Measurements from ENCODE around the gene SAPCD1. TPM values are rescaled to one million over a fixed set of nuclear protein-coding genes. Genes with fewer than 3 reads are reported as not detected.
"Not testable (repeated sequence)": the region's sequence is repeated elsewhere in the genome, so short reads cannot be mapped to it uniquely, and the experiment has no call there.

The SAPCD1 gene
- total and polyA plus RNA-seq, 2 experiments from 2014 or later, result 1.3 to 2.5 TPM

DNA sequence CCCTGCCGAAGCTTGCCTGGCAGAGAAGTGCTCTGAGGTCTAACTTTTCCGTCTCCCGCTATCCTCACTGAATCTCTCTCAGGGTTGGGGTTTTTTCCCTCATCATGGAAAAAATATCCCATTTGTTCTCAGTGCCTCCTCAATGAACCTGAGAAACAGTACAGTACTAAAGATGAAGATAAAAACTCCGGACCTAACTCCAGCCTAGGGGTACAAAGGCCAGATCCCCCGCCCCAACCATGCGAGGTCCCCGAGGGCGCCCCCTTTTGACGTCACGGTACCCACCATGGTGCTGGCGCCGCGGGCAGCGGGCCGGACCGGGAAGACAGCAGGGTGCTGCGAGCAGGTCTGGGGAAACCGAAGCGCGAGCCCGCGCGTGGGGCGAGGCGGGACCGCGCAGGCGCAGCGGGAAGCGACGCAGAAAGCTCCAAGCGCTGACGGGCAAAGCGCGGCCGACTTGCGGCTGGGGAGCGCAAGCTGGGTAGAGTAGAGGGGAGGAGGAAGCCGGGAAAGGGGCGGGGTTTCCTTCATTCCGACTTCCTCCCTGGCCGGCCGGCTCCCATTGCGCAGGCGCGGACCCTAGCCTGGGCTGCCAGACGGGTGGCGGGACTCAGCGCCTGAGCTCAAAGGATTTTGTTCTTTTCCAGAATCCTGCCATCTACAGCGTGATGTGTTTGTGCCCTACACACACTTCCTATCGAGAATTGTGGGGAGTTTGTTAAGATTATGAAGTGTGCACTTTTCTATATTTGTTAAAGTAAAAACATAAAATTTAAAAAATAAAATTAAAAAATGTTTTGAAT, 44.2 kb downstream of the SAPCD1 start, which contains the start of gene LSM2:
Gene LSM2 (minus strand): TSS at position 497 of the 803 bp plus-strand sequence. CDS start 209 bp downstream, at position 288.
- peaks cover 31% of the 10 kb centered on the region for H3K79me2 ChIP-seq (ENCODE audit: insufficient read depth)
- no peaks in the 10 kb centered on the region for H3K27me3 ChIP-seq (replicated peaks; ENCODE audit: insufficient read depth)
- H3K9me2 ChIP-seq (ENCODE audit: insufficient read depth), result no peaks in the 10 kb centered on the region
- H3K4me3 ChIP-seq, result peak within 1 kb of the TSS; percentile 97
- H3K9me3 ChIP-seq (ENCODE audit: low read depth), result no peaks in the 10 kb centered on the region
- peak within 1 kb of the TSS; percentile 96 for H2AFZ ChIP-seq
- H3K36me3 ChIP-seq (ENCODE audit: low read depth), result no peaks in the 10 kb centered on the region
- peak within 1 kb of the TSS; percentile 79 for H3K27ac ChIP-seq
- H3F3A ChIP-seq (ENCODE audit: insufficient read depth), result peaks cover 4% of the 10 kb centered on the region; the same call in 1 of the 2 replicates
- no peak for TF ChIP-seq EZH2 (IDR thresholded peaks at IDR 0.05; ENCODE audit: insufficient read depth, poor library complexity, severe bottlenecking)
- TF ChIP-seq EZH2phosphoT487 (IDR thresholded peaks at IDR 0.05; ENCODE audit: insufficient read depth, low read depth), result no peak
- peaks cover 11% of the 10 kb centered on the region; the same call in 1 of the 2 replicates for H3K4me1 ChIP-seq (ENCODE audit: insufficient read depth)
- peak within 1 kb of the TSS; percentile 95 for H3K4me2 ChIP-seq (ENCODE audit: unreplicated experiment)
- peak; percentile 98 for DNase-seq
- in situ Hi-C loops (cut with MboI), result no loop called here
- WGBS, 2 experiments (ENCODE audit: low coverage in 1 of 2, low lambda C conversion rate in 2 of 2, missing lambda C conversion rate in 2 of 2), result 0 to 1% methylated on average over 42 to 51 of the region's 51 CpGs
- H4K20me1 ChIP-seq (ENCODE audit: insufficient read depth), result no peaks in the 10 kb centered on the region
- peak within 1 kb of the TSS; percentile 90 for H3K9ac ChIP-seq

DNA sequence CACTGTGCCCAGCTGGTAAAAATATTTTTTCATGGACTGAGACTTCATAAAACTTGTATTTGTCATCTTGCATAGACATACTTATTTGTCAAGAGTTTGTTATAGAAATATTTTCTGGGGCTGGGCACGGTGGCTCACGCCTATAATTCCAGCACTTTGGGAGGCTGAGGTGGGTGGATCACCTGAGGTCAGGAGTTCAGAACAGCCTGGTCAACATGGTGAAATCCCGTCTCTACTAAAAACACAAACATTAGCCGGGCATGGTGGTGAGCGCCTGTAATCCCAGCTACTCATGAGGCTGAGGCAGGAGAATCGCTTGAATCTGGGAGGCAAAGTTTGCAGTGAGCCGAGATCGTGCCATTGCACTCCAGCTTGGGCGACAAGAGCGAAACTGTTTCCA, 46.1 kb downstream of the SAPCD1 start:
- peaks cover 19% of the 10 kb centered on the region for H3K79me2 ChIP-seq (ENCODE audit: insufficient read depth)
- DNase-seq; H3K9me2 ChIP-seq (ENCODE audit: insufficient read depth); in situ Hi-C loops (cut with MboI); H2AFZ ChIP-seq; H3K4me2 ChIP-seq (ENCODE audit: unreplicated experiment); H3K27ac ChIP-seq; H4K20me1 ChIP-seq (ENCODE audit: insufficient read depth); H3K9ac ChIP-seq; H3K4me3 ChIP-seq; H3K9me3 ChIP-seq (ENCODE audit: low read depth); H3K27me3 ChIP-seq (replicated peaks; ENCODE audit: insufficient read depth); H3K36me3 ChIP-seq (ENCODE audit: low read depth): not testable (repeated sequence)
- WGBS, 2 experiments (ENCODE audit: low coverage in 1 of 2, low lambda C conversion rate in 2 of 2, missing lambda C conversion rate in 2 of 2), result 85 to 89% methylated on average over 10 of the region's 10 CpGs
- peaks cover 17% of the 10 kb centered on the region for H3K4me1 ChIP-seq (ENCODE audit: insufficient read depth)
- peaks cover 16% of the 10 kb centered on the region for H3F3A ChIP-seq (ENCODE audit: insufficient read depth)

DNA sequence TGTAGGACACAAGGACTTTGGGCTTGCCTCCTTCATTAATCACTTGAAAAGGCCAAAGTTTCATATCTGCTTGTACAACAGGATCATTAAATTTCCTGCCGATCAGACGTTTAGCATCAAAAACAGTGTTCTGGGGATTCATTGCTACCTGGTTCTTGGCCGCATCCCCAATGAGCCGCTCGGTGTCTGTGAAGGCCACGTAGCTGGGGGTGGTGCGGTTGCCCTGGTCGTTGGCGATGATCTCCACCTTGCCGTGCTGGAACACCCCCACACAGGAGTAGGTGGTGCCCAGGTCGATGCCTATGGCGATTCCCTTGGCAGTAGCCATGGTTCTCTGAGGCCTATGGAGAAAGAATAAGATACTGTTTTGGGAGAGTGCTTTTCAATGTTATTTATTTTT, 49.2 kb downstream of the SAPCD1 start:
- Histone ChIP-seq H3K9me3 (ENCODE audit: low read depth) (no peaks in the 10 kb centered on the region), H3K4me3 (no peak overlapping the region), H3K27ac (no peak overlapping the region), H3K4me2 (ENCODE audit: unreplicated experiment) (no peak overlapping the region), H3K9ac (no peak overlapping the region), H2AFZ (no peak overlapping the region), H4K20me1 (ENCODE audit: insufficient read depth) (no peaks in the 10 kb centered on the region), H3K79me2 (ENCODE audit: insufficient read depth) (no peaks in the 10 kb centered on the region), H3F3A (ENCODE audit: insufficient read depth) (peaks cover 20% of the 10 kb centered on the region), H3K27me3 (replicated peaks; ENCODE audit: insufficient read depth) (no peaks in the 10 kb centered on the region), H3K4me1 (ENCODE audit: insufficient read depth) (peaks cover 17% of the 10 kb centered on the region), H3K9me2 (ENCODE audit: insufficient read depth) (no peaks in the 10 kb centered on the region), H3K36me3 (ENCODE audit: low read depth) (no peaks in the 10 kb centered on the region)
- no peak for TF ChIP-seq EZH2 (IDR thresholded peaks at IDR 0.05; ENCODE audit: insufficient read depth, poor library complexity, severe bottlenecking)
- no peak for TF ChIP-seq EZH2phosphoT487 (IDR thresholded peaks at IDR 0.05; ENCODE audit: insufficient read depth, low read depth)
- in situ Hi-C loops (cut with MboI), result no loop called here
- DNase-seq, result no peak
- 97% methylated on average over 12 of the region's 12 CpGs for WGBS, 2 experiments (ENCODE audit: low coverage in 1 of 2, low lambda C conversion rate in 2 of 2, missing lambda C conversion rate in 2 of 2)

DNA sequence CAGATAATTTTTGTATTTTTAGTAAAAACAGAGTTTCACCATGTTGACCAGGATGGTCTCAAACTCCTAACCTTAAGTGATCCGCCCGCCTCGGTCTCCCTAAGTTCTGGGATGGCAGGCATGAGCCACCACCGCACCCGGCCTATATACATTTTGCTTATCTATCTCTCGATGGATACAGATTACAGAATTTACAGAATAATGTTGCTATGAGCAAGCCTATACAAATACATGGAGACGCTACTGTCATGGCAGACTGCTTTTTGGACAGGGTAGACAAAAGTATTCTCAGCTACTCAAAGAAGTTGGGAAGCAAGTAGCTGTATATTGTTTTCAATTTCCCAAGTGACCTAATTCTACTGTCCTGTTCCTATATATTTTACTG, 51.0 kb downstream of the SAPCD1 start:
- Histone ChIP-seq H3K9me2 (ENCODE audit: insufficient read depth) (no peaks in the 10 kb centered on the region), H3K27me3 (replicated peaks; ENCODE audit: insufficient read depth) (no peaks in the 10 kb centered on the region), H3K79me2 (ENCODE audit: insufficient read depth) (peaks cover 12% of the 10 kb centered on the region), H3K27ac (peak overlapping the region; percentile 95), H3K4me2 (ENCODE audit: unreplicated experiment) (peak overlapping the region; percentile 71), H3K36me3 (ENCODE audit: low read depth) (no peaks in the 10 kb centered on the region), H3K9me3 (ENCODE audit: low read depth) (no peaks in the 10 kb centered on the region), H4K20me1 (ENCODE audit: insufficient read depth) (no peaks in the 10 kb centered on the region), H3K4me3 (peak overlapping the region; percentile 68), H3K9ac (peak overlapping the region; percentile 85), H3K4me1 (ENCODE audit: insufficient read depth) (peaks cover 17% of the 10 kb centered on the region), H2AFZ (peak overlapping the region; percentile 92), H3F3A (ENCODE audit: insufficient read depth) (peaks cover 26% of the 10 kb centered on the region)
- 96% methylated on average over 7 of the region's 7 CpGs for WGBS, 2 experiments (ENCODE audit: low coverage in 1 of 2, low lambda C conversion rate in 2 of 2, missing lambda C conversion rate in 2 of 2)
- DNase-seq, result no peak
- no peak for TF ChIP-seq EZH2phosphoT487 (IDR thresholded peaks at IDR 0.05; ENCODE audit: insufficient read depth, low read depth)
- no peak for TF ChIP-seq EZH2 (IDR thresholded peaks at IDR 0.05; ENCODE audit: insufficient read depth, poor library complexity, severe bottlenecking)
- in situ Hi-C loops (cut with MboI), result no loop called here

Small RNAs within 50 kb of the gene (small RNA-seq; reads per million reads assigned to genes)
- not detected for gene LY6G6D (ENCODE audit: low read depth, low replicate concordance)
- gene MSH5-SAPCD1 (ENCODE audit: low read depth, low replicate concordance), result not detected
- gene RF00019 (ENCODE audit: low read depth, low replicate concordance), result not detected
- not detected for gene RNU6-850P (ENCODE audit: low read depth, low replicate concordance)
- gene SAPCD1 (ENCODE audit: low read depth, low replicate concordance), result not detected

Other genes starting within 250 kb of the SAPCD1 start
Only the 30 nearest of the 42 such genes appear.
- not detected in 2 replicates for gene LST1, start 176.4 kb upstream of the SAPCD1 start, total RNA-seq (2014; rRNA removed; shearing (Covaris generic))
- gene LST1, start 176.4 kb upstream of the SAPCD1 start, polyA plus RNA-seq (2016; fragmentation: Nextera tagmentation; extraction: Ambion mirVana), result not detected in 2 replicates
- gene NCR3, start 169.7 kb upstream of the SAPCD1 start, total RNA-seq (2014; rRNA removed; shearing (Covaris generic)), result not detected in 2 replicates
- not detected in 2 replicates for gene NCR3, start 169.7 kb upstream of the SAPCD1 start, polyA plus RNA-seq (2016; fragmentation: Nextera tagmentation; extraction: Ambion mirVana)
- not detected in 2 replicates for gene AIF1, start 147.4 kb upstream of the SAPCD1 start, total RNA-seq (2014; rRNA removed; shearing (Covaris generic))
- gene AIF1, start 147.4 kb upstream of the SAPCD1 start, polyA plus RNA-seq (2016; fragmentation: Nextera tagmentation; extraction: Ambion mirVana), result not detected in 2 replicates
- 46.0 and 50.5 TPM in 2 replicates for gene PRRC2A, start 141.9 kb upstream of the SAPCD1 start, total RNA-seq (2014; rRNA removed; shearing (Covaris generic))
- 42.5 and 47.2 TPM in 2 replicates for gene PRRC2A, start 141.9 kb upstream of the SAPCD1 start, polyA plus RNA-seq (2016; fragmentation: Nextera tagmentation; extraction: Ambion mirVana)
- gene BAG6, start 110.0 kb upstream of the SAPCD1 start, total RNA-seq (2014; rRNA removed; shearing (Covaris generic)), result 161 and 198 TPM in 2 replicates
- 88.2 and 90.8 TPM in 2 replicates for gene BAG6, start 110.0 kb upstream of the SAPCD1 start, polyA plus RNA-seq (2016; fragmentation: Nextera tagmentation; extraction: Ambion mirVana)
- 0.76 and 3.3 TPM in 2 replicates for gene APOM, start 106.8 kb upstream of the SAPCD1 start, total RNA-seq (2014; rRNA removed; shearing (Covaris generic))
- gene APOM, start 106.8 kb upstream of the SAPCD1 start, polyA plus RNA-seq (2016; fragmentation: Nextera tagmentation; extraction: Ambion mirVana), result 5.6 and 5.9 TPM in 2 replicates
- gene C6orf47, start 101.9 kb upstream of the SAPCD1 start, total RNA-seq (2014; rRNA removed; shearing (Covaris generic)), result 20.3 and 28.5 TPM in 2 replicates
- 19.4 and 19.5 TPM in 2 replicates for gene C6orf47, start 101.9 kb upstream of the SAPCD1 start, polyA plus RNA-seq (2016; fragmentation: Nextera tagmentation; extraction: Ambion mirVana)
- 10.6 and 11.3 TPM in 2 replicates for gene GPANK1, start 97.7 kb upstream of the SAPCD1 start, total RNA-seq (2014; rRNA removed; shearing (Covaris generic))
- 19.3 and 20.0 TPM in 2 replicates for gene GPANK1, start 97.7 kb upstream of the SAPCD1 start, polyA plus RNA-seq (2016; fragmentation: Nextera tagmentation; extraction: Ambion mirVana)
- 186 and 256 TPM in 2 replicates for gene CSNK2B, start 96.6 kb upstream of the SAPCD1 start, total RNA-seq (2014; rRNA removed; shearing (Covaris generic))
- gene CSNK2B, start 96.6 kb upstream of the SAPCD1 start, polyA plus RNA-seq (2016; fragmentation: Nextera tagmentation; extraction: Ambion mirVana), result 224 and 229 TPM in 2 replicates
- 2.7 and 7.5 TPM in 2 replicates for gene LY6G5B, start 92.7 kb upstream of the SAPCD1 start, total RNA-seq (2014; rRNA removed; shearing (Covaris generic))
- 3.9 and 5.9 TPM in 2 replicates for gene LY6G5B, start 92.7 kb upstream of the SAPCD1 start, polyA plus RNA-seq (2016; fragmentation: Nextera tagmentation; extraction: Ambion mirVana)
- 1.7 TPM in 1 of 2 replicates, not detected in the other for gene LY6G5C, start 81.6 kb upstream of the SAPCD1 start, total RNA-seq (2014; rRNA removed; shearing (Covaris generic))
- 5.0 and 5.1 TPM in 2 replicates for gene LY6G5C, start 81.6 kb upstream of the SAPCD1 start, polyA plus RNA-seq (2016; fragmentation: Nextera tagmentation; extraction: Ambion mirVana)
- gene ABHD16A, start 59.3 kb upstream of the SAPCD1 start, total RNA-seq (2014; rRNA removed; shearing (Covaris generic)), result 54.0 and 59.9 TPM in 2 replicates
- gene ABHD16A, start 59.3 kb upstream of the SAPCD1 start, polyA plus RNA-seq (2016; fragmentation: Nextera tagmentation; extraction: Ambion mirVana), result 48.0 and 48.5 TPM in 2 replicates
- not detected in 2 replicates for gene LY6G6F, start 55.8 kb upstream of the SAPCD1 start, total RNA-seq (2014; rRNA removed; shearing (Covaris generic))
- not detected in 2 replicates for gene LY6G6F, start 55.8 kb upstream of the SAPCD1 start, polyA plus RNA-seq (2016; fragmentation: Nextera tagmentation; extraction: Ambion mirVana)
- not detected in 2 replicates for gene LY6G6D, start 47.3 kb upstream of the SAPCD1 start, total RNA-seq (2014; rRNA removed; shearing (Covaris generic))
- not detected in 2 replicates for gene LY6G6D, start 47.3 kb upstream of the SAPCD1 start, polyA plus RNA-seq (2016; fragmentation: Nextera tagmentation; extraction: Ambion mirVana)
- gene LY6G6C, start 40.9 kb upstream of the SAPCD1 start, total RNA-seq (2014; rRNA removed; shearing (Covaris generic)), result not detected in 2 replicates
- not detected in 2 replicates for gene LY6G6C, start 40.9 kb upstream of the SAPCD1 start, polyA plus RNA-seq (2016; fragmentation: Nextera tagmentation; extraction: Ambion mirVana)
- not detected in 2 replicates for gene MPIG6B, start 39.3 kb upstream of the SAPCD1 start, total RNA-seq (2014; rRNA removed; shearing (Covaris generic))
- not detected in 2 replicates for gene MPIG6B, start 39.3 kb upstream of the SAPCD1 start, polyA plus RNA-seq (2016; fragmentation: Nextera tagmentation; extraction: Ambion mirVana)
- 76.6 and 93.3 TPM in 2 replicates for gene DDAH2, start 33.4 kb upstream of the SAPCD1 start, total RNA-seq (2014; rRNA removed; shearing (Covaris generic))
- gene DDAH2, start 33.4 kb upstream of the SAPCD1 start, polyA plus RNA-seq (2016; fragmentation: Nextera tagmentation; extraction: Ambion mirVana), result 77.7 and 90.2 TPM in 2 replicates
- 447 and 576 TPM in 2 replicates for gene CLIC1, start 26.1 kb upstream of the SAPCD1 start, total RNA-seq (2014; rRNA removed; shearing (Covaris generic))
- 784 and 791 TPM in 2 replicates for gene CLIC1, start 26.1 kb upstream of the SAPCD1 start, polyA plus RNA-seq (2016; fragmentation: Nextera tagmentation; extraction: Ambion mirVana)
- 4.3 and 7.1 TPM in 2 replicates for gene MSH5, start 22.7 kb upstream of the SAPCD1 start, total RNA-seq (2014; rRNA removed; shearing (Covaris generic))
- gene MSH5, start 22.7 kb upstream of the SAPCD1 start, polyA plus RNA-seq (2016; fragmentation: Nextera tagmentation; extraction: Ambion mirVana), result 2.0 and 2.9 TPM in 2 replicates
- 0.54 TPM in 1 of 2 replicates, not detected in the other for gene VWA7, start 14.7 kb downstream of the SAPCD1 start, total RNA-seq (2014; rRNA removed; shearing (Covaris generic))
- gene VWA7, start 14.7 kb downstream of the SAPCD1 start, polyA plus RNA-seq (2016; fragmentation: Nextera tagmentation; extraction: Ambion mirVana), result 0.37 and 0.56 TPM in 2 replicates
- 47.6 and 66.4 TPM in 2 replicates for gene VARS1, start 33.1 kb downstream of the SAPCD1 start, total RNA-seq (2014; rRNA removed; shearing (Covaris generic))
- 39.1 and 39.8 TPM in 2 replicates for gene VARS1, start 33.1 kb downstream of the SAPCD1 start, polyA plus RNA-seq (2016; fragmentation: Nextera tagmentation; extraction: Ambion mirVana)
- 32.5 and 40.3 TPM in 2 replicates for gene LSM2, start 44.3 kb downstream of the SAPCD1 start, total RNA-seq (2014; rRNA removed; shearing (Covaris generic))
- gene LSM2, start 44.3 kb downstream of the SAPCD1 start, polyA plus RNA-seq (2016; fragmentation: Nextera tagmentation; extraction: Ambion mirVana), result 48.4 and 52.3 TPM in 2 replicates
- gene HSPA1L, start 52.6 kb downstream of the SAPCD1 start, total RNA-seq (2014; rRNA removed; shearing (Covaris generic)), result 1.3 and 1.7 TPM in 2 replicates
- 0.85 and 0.91 TPM in 2 replicates for gene HSPA1L, start 52.6 kb downstream of the SAPCD1 start, polyA plus RNA-seq (2016; fragmentation: Nextera tagmentation; extraction: Ambion mirVana)
- gene HSPA1A, start 52.9 kb downstream of the SAPCD1 start, total RNA-seq (2014; rRNA removed; shearing (Covaris generic)), result 86.1 and 107 TPM in 2 replicates
- 67.5 and 76.3 TPM in 2 replicates for gene HSPA1A, start 52.9 kb downstream of the SAPCD1 start, polyA plus RNA-seq (2016; fragmentation: Nextera tagmentation; extraction: Ambion mirVana)
- 104 and 124 TPM in 2 replicates for gene HSPA1B, start 65.1 kb downstream of the SAPCD1 start, total RNA-seq (2014; rRNA removed; shearing (Covaris generic))
- 58.0 and 61.3 TPM in 2 replicates for gene HSPA1B, start 65.1 kb downstream of the SAPCD1 start, polyA plus RNA-seq (2016; fragmentation: Nextera tagmentation; extraction: Ambion mirVana)
- 38.3 and 40.2 TPM in 2 replicates for gene NEU1, start 100.2 kb downstream of the SAPCD1 start, total RNA-seq (2014; rRNA removed; shearing (Covaris generic))
- gene NEU1, start 100.2 kb downstream of the SAPCD1 start, polyA plus RNA-seq (2016; fragmentation: Nextera tagmentation; extraction: Ambion mirVana), result 27.8 TPM in 2 replicates
- not detected in 2 replicates for gene SLC44A4, start 116.3 kb downstream of the SAPCD1 start, total RNA-seq (2014; rRNA removed; shearing (Covaris generic))
- not detected in 2 replicates for gene SLC44A4, start 116.3 kb downstream of the SAPCD1 start, polyA plus RNA-seq (2016; fragmentation: Nextera tagmentation; extraction: Ambion mirVana)
- 40.2 and 41.5 TPM in 2 replicates for gene EHMT2, start 135.0 kb downstream of the SAPCD1 start, total RNA-seq (2014; rRNA removed; shearing (Covaris generic))
- 26.5 and 27.5 TPM in 2 replicates for gene EHMT2, start 135.0 kb downstream of the SAPCD1 start, polyA plus RNA-seq (2016; fragmentation: Nextera tagmentation; extraction: Ambion mirVana)
- 2.0 and 6.1 TPM in 2 replicates for gene ZBTB12, start 139.4 kb downstream of the SAPCD1 start, total RNA-seq (2014; rRNA removed; shearing (Covaris generic))
- not detected in 2 replicates for gene ZBTB12, start 139.4 kb downstream of the SAPCD1 start, polyA plus RNA-seq (2016; fragmentation: Nextera tagmentation; extraction: Ambion mirVana)
- gene C2, start 165.1 kb downstream of the SAPCD1 start, total RNA-seq (2014; rRNA removed; shearing (Covaris generic)), result 1.3 and 2.1 TPM in 2 replicates
- 1.4 and 2.3 TPM in 2 replicates for gene C2, start 165.1 kb downstream of the SAPCD1 start, polyA plus RNA-seq (2016; fragmentation: Nextera tagmentation; extraction: Ambion mirVana)